ENCODE results near the gene TMEM139.

DNA sequence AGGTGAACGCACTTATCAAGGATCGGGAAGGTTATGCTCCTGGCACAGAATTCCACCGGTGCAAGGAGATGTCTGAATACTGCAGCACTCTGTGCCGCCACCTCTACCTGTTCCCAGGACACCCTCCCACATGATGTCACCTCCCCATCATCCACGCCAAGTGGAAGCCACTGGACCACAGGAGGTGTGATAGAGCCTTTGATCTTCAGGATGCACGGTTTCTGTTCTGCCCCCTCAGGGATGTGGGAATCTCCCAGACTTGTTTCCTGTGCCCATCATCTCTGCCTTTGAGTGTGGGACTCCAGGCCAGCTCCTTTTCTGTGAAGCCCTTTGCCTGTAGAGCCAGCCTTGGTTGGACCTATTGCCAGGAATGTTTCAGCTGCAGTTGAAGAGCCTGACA is 20.2 kb downstream of the TMEM139 start:
- TF ChIP-seq, protein P1, sequence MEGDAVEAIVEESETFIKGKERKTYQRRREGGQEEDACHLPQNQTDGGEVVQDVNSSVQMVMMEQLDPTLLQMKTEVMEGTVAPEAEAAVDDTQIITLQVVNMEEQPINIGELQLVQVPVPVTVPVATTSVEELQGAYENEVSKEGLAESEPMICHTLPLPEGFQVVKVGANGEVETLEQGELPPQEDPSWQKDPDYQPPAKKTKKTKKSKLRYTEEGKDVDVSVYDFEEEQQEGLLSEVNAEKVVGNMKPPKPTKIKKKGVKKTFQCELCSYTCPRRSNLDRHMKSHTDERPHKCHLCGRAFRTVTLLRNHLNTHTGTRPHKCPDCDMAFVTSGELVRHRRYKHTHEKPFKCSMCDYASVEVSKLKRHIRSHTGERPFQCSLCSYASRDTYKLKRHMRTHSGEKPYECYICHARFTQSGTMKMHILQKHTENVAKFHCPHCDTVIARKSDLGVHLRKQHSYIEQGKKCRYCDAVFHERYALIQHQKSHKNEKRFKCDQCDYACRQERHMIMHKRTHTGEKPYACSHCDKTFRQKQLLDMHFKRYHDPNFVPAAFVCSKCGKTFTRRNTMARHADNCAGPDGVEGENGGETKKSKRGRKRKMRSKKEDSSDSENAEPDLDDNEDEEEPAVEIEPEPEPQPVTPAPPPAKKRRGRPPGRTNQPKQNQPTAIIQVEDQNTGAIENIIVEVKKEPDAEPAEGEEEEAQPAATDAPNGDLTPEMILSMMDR (IDR thresholded peaks at IDR 0.05), result no peak
- TF ChIP-seq POLR2A (IDR thresholded peaks at IDR 0.05; ENCODE audit: low read depth), result no peak
